Vagina (tissue), 2 donors: ENCODE results near the gene MAGEF1.

Experiments
- POLR2A ChIP-seq, 2 donors: fragments of 450-650 bp; IDR thresholded peaks; one replicate each; pipeline ENCODE4 v1.6.1; 2017; ENCODE audit warnings: antibody characterized with exemption in 2 of 2, mild to moderate bottlenecking in 2 of 2, moderate library complexity in 2 of 2
- POLR2AphosphoS5 ChIP-seq, 2 donors: sonication (generic); formaldehyde crosslinking; IDR thresholded peaks; one replicate each; pipeline ENCODE4 v1.9.0; 2017; ENCODE audit warnings: antibody characterized with exemption in 2 of 2, mild to moderate bottlenecking in 2 of 2, low read depth in 1 of 2; ENCODE audit not compliant: insufficient read depth in 1 of 2
- TF ChIP-seq, protein P1 (sequence below), 3 experiments: fragments of 450-650 bp in 2 of 3; fragments of 200-600 bp in 1 of 3; sonication (generic) in 1 of 3; IDR thresholded peaks; one replicate each; pipeline ENCODE4 v1.5.1; 2017 to 2019; ENCODE audit warnings: antibody characterized with exemption in 3 of 3, mild to moderate bottlenecking in 2 of 3, moderate library complexity in 2 of 3

DNA sequence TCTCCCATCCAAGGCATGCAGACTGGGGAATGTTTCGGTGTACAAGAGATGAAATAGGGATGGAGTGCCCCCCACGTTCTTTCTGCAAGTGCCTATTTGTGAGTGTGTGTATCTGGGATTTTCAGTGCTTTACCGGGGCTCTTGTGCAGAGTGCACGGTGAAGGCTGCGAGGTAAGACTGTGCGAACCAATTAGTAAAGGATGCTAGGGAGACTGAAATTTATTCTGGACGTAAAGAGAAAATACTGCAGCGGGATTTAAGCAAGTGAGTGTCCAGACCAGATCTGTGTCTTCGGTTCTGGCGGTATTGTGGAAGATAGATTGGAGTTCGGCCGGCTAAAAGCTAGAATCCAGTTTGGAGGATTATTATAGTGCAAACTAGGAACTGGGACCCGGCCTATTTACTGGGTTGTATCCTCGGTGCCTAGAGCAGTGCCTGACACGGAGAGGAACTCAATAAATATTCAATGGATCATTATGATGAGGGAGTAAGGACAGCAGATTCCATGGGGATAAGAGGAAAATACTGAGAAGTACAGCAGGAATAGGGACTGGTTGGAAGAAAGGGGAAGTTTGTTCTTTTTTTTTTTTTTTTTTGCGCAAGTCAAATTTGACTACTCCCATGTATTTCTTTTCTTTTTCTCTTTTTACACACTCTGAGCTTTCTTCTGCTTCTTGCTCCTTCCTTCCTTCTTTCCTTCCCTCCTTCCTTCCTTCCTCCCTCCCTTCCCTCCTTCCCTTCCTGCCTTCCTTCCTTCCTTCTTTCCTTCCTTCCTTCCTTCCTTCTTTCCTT lies 580 bp upstream of the MAGEF1 start:
- TF ChIP-seq POLR2AphosphoS5 (IDR thresholded peaks at IDR 0.05; ENCODE audit: insufficient read depth in 1 of 2, low read depth in 1 of 2), result no peak
- TF ChIP-seq POLR2A (IDR thresholded peaks at IDR 0.05), result no peak
- TF ChIP-seq, protein P1, sequence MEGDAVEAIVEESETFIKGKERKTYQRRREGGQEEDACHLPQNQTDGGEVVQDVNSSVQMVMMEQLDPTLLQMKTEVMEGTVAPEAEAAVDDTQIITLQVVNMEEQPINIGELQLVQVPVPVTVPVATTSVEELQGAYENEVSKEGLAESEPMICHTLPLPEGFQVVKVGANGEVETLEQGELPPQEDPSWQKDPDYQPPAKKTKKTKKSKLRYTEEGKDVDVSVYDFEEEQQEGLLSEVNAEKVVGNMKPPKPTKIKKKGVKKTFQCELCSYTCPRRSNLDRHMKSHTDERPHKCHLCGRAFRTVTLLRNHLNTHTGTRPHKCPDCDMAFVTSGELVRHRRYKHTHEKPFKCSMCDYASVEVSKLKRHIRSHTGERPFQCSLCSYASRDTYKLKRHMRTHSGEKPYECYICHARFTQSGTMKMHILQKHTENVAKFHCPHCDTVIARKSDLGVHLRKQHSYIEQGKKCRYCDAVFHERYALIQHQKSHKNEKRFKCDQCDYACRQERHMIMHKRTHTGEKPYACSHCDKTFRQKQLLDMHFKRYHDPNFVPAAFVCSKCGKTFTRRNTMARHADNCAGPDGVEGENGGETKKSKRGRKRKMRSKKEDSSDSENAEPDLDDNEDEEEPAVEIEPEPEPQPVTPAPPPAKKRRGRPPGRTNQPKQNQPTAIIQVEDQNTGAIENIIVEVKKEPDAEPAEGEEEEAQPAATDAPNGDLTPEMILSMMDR (IDR thresholded peaks at IDR 0.05), result no peak
